ENCODE measurements around the gene DNAH6.

DNA sequence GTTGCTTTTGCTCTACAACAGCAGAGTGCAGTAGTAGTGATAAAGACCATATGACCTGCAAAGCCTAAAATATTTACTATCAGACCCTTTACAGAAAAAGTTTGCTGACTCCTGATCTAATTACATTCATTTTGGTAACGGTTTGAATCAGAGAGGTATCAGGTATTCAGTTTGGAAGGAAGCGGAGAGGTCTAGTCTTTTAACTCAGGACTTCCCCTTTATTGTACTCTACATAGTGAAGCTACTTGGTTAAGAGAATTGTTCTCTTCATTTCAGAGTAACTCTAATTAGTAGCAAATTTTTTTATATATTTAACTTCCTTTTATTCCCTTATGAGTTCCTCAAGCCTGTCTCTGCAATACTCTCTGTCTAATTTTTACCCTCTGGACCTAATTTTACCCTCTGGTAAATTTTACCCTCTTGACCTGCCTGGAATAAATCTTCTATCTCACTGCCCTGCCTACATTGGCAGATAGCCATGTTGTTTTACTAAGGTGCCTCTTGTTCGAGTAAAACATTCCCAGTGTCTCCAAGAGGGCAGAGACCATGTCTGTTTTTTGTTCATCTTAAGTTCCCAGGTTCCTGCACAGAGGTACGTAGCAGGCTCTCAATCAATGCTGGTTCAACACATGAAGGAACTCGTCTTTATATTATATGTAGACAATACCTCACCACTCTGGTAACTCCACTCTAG, 170.6 kb downstream of the DNAH6 start:
- TF ChIP-seq HES4 (CRISPR knock-in tag; IDR thresholded peaks at IDR 0.05; ENCODE audit: borderline replicate concordance) (no peak), YY1 (IDR thresholded peaks at IDR 0.05; ENCODE audit: insufficient read depth, insufficient replicate concordance, low read depth, low read length) (no peak), ZNF282 (IDR thresholded peaks at IDR 0.05; ENCODE audit: partially characterized antibody) (no peak), CREB1 (IDR thresholded peaks at IDR 0.05) (no peak), CREB1 (CRISPR knock-in tag; IDR thresholded peaks at IDR 0.05) (no peak), ESRRA (CRISPR knock-in tag; IDR thresholded peaks at IDR 0.05; ENCODE audit: low read depth) (no peak), ZNF160 (CRISPR knock-in tag; IDR thresholded peaks at IDR 0.05) (no peak)
- TF ChIP-seq, protein P1, sequence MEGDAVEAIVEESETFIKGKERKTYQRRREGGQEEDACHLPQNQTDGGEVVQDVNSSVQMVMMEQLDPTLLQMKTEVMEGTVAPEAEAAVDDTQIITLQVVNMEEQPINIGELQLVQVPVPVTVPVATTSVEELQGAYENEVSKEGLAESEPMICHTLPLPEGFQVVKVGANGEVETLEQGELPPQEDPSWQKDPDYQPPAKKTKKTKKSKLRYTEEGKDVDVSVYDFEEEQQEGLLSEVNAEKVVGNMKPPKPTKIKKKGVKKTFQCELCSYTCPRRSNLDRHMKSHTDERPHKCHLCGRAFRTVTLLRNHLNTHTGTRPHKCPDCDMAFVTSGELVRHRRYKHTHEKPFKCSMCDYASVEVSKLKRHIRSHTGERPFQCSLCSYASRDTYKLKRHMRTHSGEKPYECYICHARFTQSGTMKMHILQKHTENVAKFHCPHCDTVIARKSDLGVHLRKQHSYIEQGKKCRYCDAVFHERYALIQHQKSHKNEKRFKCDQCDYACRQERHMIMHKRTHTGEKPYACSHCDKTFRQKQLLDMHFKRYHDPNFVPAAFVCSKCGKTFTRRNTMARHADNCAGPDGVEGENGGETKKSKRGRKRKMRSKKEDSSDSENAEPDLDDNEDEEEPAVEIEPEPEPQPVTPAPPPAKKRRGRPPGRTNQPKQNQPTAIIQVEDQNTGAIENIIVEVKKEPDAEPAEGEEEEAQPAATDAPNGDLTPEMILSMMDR (CRISPR knock-in tag; IDR thresholded peaks at IDR 0.05): no peak
